CD4-positive, alpha-beta T cell treated with Interleukin-6 at 100 ng/mL for 8 hours (primary cell): ENCODE measurements around the gene LRRC8D.

ENCODE experiments used
- DNase-seq: peaks from one replicate; pipeline ENCODE4 v3.0.0-alpha.2; 2020; ENCODE audit warnings: mixed read lengths, low spot score

LRRC8D gene

GRCh38 chr1:89871768-89872473 lies 51.1 kb downstream of the LRRC8D start:
- DNase-seq = no peak

- no peak for DNase-seq
Measured at GRCh38 chr1:89872567-89872966, 51.7 kb downstream of the LRRC8D start.

GRCh38 chr1:89873288-89873687 lies 52.5 kb downstream of the LRRC8D start:
- no peak for DNase-seq

GRCh38 chr1:89873770-89874169 lies 52.9 kb downstream of the LRRC8D start:
- DNase-seq = no peak

- DNase-seq = no peak
Measured at GRCh38 chr1:89876463-89876862, 55.6 kb downstream of the LRRC8D start.

- no peak for DNase-seq
Measured at GRCh38 chr1:89877756-89878155, 56.9 kb downstream of the LRRC8D start.

- DNase-seq = no peak
Measured at GRCh38 chr1:89878256-89878655, 57.4 kb downstream of the LRRC8D start.

GRCh38 chr1:89880679-89881078 lies 59.8 kb downstream of the LRRC8D start:
- DNase-seq = no peak

GRCh38 chr1:89881415-89882058 lies 60.7 kb downstream of the LRRC8D start:
- DNase-seq = no peak

- DNase-seq = no peak
Measured at GRCh38 chr1:89882348-89883029, 61.7 kb downstream of the LRRC8D start.

GRCh38 chr1:89883030-89883379 lies 62.2 kb downstream of the LRRC8D start:
- DNase-seq = no peak

- no peak for DNase-seq
Measured at GRCh38 chr1:89884718-89885596, 64.1 kb downstream of the LRRC8D start.

- no peak for DNase-seq
Measured at GRCh38 chr1:89887270-89887669, 66.4 kb downstream of the LRRC8D start.

- DNase-seq = no peak
Measured at GRCh38 chr1:89887713-89888112, 66.9 kb downstream of the LRRC8D start.

- DNase-seq = no peak
Measured at GRCh38 chr1:89888480-89889322, 67.9 kb downstream of the LRRC8D start.

GRCh38 chr1:89889323-89889615 lies 68.4 kb downstream of the LRRC8D start:
- no peak for DNase-seq

- DNase-seq = no peak
Measured at GRCh38 chr1:89890085-89890752, 69.4 kb downstream of the LRRC8D start.

GRCh38 chr1:89892816-89893215 lies 72.0 kb downstream of the LRRC8D start:
- DNase-seq = no peak

- DNase-seq = no peak
Measured at GRCh38 chr1:89894210-89895201, 73.7 kb downstream of the LRRC8D start.
